ENCODE data around the gene CD48. TPM values are rescaled to one million over a fixed set of nuclear protein-coding genes. Genes with fewer than 3 reads are reported as not detected.

CD48 gene
- total and polyA plus RNA-seq, 2 of the 4 experiments (the other 2 are of a cell fraction) = not detected

DNA sequence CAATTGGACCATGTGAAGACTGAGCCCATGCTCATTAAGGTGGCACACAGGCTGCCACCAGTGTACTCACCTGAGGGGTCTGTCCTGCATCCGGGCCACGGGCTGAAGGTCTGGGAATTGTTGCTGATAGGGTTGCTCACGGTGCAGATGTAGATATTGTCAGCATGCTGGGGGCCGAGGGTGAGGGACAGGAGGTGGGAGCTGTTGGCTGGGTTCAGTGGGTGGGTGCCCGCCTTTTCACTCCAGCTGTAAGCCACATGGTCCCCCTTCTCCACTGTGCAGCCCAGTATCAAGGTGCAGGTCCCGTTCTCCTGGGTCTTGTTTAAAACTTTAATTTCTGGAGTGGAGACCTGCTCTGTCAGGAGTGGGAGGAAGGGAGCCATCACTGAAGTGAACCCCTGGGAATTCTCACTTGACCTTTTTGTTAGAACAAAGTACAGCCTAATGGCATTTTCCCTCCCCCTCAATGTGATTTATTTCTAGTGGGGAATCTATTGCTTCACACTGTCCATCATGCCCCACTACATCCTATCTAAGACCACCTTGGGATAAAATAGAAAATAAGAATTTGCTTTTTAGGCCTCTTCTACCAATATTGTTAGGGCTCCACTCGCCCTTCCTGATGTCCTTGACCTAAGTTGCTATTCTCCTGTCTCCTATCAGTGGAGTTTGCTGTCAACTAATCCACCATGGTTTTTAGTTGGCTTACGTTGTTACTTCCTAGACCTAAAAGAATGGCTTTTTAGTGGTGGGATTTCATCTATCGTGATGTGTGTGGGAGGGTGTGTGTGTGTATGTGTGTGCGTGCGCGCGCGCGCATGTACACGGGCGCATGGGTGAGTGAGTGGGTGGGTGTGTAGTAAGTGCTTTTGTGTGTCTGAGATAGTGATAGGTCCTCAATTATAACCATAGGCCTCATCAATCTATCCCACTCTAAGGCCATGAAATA, 76.8 kb downstream of the CD48 start (continued):
- TF ChIP-seq RAD21 (IDR thresholded peaks at IDR 0.05; ENCODE audit: low read length) = no peak

DNA sequence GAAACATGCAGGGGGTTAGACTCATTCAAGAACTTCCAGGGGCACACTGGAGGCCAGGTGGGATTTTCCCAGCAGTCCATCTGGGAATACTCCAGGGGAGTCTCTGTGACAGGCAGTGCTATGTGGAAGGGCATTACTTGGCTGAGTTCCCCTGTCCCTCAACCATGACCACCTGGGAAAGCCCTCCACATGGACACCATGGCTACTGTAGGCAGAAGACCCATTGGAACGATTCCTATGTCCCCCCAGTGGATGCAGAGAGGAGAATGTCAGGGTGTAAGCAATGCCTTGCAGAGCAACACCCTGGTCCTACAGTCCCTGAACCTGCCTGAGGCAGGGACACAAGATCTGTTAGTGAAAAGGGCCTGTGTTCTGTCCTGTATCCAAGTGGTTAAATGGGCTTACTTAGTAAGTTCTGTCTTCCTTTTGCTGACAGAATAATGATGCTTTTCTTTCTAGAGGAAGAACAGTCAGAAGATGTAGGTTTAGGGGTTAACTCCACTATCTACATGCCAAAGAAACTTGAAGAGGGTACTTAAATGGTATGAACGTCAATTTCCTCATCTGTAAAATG, 78.2 kb downstream of the CD48 start:
- H3K23ac ChIP-seq (ENCODE audit: low read depth, low read length) = no peak overlapping the region
- dilution Hi-C loops (cut with HindIII; ENCODE audit: low sequenced_read_pairs, unreplicated experiment) = no loop called here
- no peak overlapping the region for H2BK20ac ChIP-seq (ENCODE audit: low read depth, low read length)
- H4K20me1 ChIP-seq (ENCODE audit: insufficient read depth, low read length) = no peaks in the 10 kb centered on the region
- no peak overlapping the region for H3K14ac ChIP-seq (replicated peaks; ENCODE audit: low read depth, low read length)
- H3K27me3 ChIP-seq (ENCODE audit: control insufficient read depth, insufficient read depth, low read length) = no peaks in the 10 kb centered on the region
- BruUV-seq (replicated peaks) = no TSS peak
- in situ Hi-C loops (cut with MboI; ENCODE audit: low sequenced_read_pairs) = no loop called here
- no peak overlapping the region for H2AK5ac ChIP-seq (ENCODE audit: low read depth, low read length)
- H2BK5ac ChIP-seq (ENCODE audit: low read depth, low read length, poor library complexity, severe bottlenecking) = no peak overlapping the region
- no CpG with 5 or more reads among the region's 2 CpGs for WGBS, 2 experiments (ENCODE audit: extremely low coverage in 2 of 2, insufficient read length in 1 of 2)
- no peak overlapping the region for H3K56ac ChIP-seq (ENCODE audit: extremely low read depth, insufficient read depth, low read length)
- no peak overlapping the region for H3K18ac ChIP-seq (ENCODE audit: low read depth, low read length)
- ChIA-PET CTCF (no interaction called here), POLR2A (ENCODE audit: unreplicated experiment) (no interaction called here)
- no peaks in the 10 kb centered on the region for H3K36me3 ChIP-seq (ENCODE audit: control insufficient read depth, insufficient read depth, low read length)
- no peak overlapping the region for H4K5ac ChIP-seq (ENCODE audit: low read depth, low read length)
- no peak overlapping the region for H3K4me2 ChIP-seq (ENCODE audit: low read depth, low read length)
- H3K27ac ChIP-seq (ENCODE audit: insufficient read depth, low read length) = no peak overlapping the region
- no peak overlapping the region for H3K4ac ChIP-seq (ENCODE audit: low read depth, low read length)
- no peak overlapping the region for H3K4me3 ChIP-seq (ENCODE audit: insufficient read depth, low read depth, low read length)
- intact Hi-C loops (cut with micrococcal nuclease) = no loop called here
- no peak overlapping the region for H4K8ac ChIP-seq (ENCODE audit: low read depth in 2 of 2, low read length in 2 of 2)
- no peaks in the 10 kb centered on the region for H3K4me1 ChIP-seq (ENCODE audit: control insufficient read depth, insufficient read depth, low read length)
- H3K9me1 ChIP-seq (ENCODE audit: insufficient read depth, low read length) = no peaks in the 10 kb centered on the region
- TF ChIP-seq, protein P1, sequence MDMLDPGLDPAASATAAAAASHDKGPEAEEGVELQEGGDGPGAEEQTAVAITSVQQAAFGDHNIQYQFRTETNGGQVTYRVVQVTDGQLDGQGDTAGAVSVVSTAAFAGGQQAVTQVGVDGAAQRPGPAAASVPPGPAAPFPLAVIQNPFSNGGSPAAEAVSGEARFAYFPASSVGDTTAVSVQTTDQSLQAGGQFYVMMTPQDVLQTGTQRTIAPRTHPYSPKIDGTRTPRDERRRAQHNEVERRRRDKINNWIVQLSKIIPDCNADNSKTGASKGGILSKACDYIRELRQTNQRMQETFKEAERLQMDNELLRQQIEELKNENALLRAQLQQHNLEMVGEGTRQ (IDR thresholded peaks at IDR 0.05; ENCODE audit: low read depth, low read length) = no peak
- TF ChIP-seq, protein P2, sequence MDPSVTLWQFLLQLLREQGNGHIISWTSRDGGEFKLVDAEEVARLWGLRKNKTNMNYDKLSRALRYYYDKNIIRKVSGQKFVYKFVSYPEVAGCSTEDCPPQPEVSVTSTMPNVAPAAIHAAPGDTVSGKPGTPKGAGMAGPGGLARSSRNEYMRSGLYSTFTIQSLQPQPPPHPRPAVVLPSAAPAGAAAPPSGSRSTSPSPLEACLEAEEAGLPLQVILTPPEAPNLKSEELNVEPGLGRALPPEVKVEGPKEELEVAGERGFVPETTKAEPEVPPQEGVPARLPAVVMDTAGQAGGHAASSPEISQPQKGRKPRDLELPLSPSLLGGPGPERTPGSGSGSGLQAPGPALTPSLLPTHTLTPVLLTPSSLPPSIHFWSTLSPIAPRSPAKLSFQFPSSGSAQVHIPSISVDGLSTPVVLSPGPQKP (IDR thresholded peaks at IDR 0.05; ENCODE audit: borderline replicate concordance, low read depth, low read length) = no peak
- TF ChIP-seq NFE2L2 (IDR thresholded peaks at IDR 0.05; ENCODE audit: low read depth, low read length) (no peak), MAZ (IDR thresholded peaks at IDR 0.05; ENCODE audit: borderline replicate concordance, low read depth, low read length) (no peak), SMC3 (IDR thresholded peaks at IDR 0.05; ENCODE audit: low read depth, low read length) (no peak), CEBPB (IDR thresholded peaks at IDR 0.05; ENCODE audit: low read depth, low read length) (no peak), RCOR1 (IDR thresholded peaks at IDR 0.05; ENCODE audit: insufficient replicate concordance, low read length) (no peak), FOS (IDR thresholded peaks at IDR 0.05; ENCODE audit: low read depth, low read length) (no peak), MAFK (IDR thresholded peaks at IDR 0.05; ENCODE audit: low read depth, low read length) (no peak), CHD1 (IDR thresholded peaks at IDR 0.05; ENCODE audit: low read depth, low read length) (no peak), MXI1 (IDR thresholded peaks at IDR 0.05; ENCODE audit: borderline replicate concordance, low read depth, low read length) (no peak)
- no peaks in the 10 kb centered on the region for H3K79me1 ChIP-seq (ENCODE audit: low read depth in 1 of 2, low read length in 2 of 2)
- no peak overlapping the region for H4K91ac ChIP-seq (ENCODE audit: insufficient read depth, low read depth, low read length)
- H3K9ac ChIP-seq (ENCODE audit: low read depth, low read length) = no peak overlapping the region
- no peak overlapping the region for H2AK9ac ChIP-seq (replicated peaks; ENCODE audit: low read depth, low read length, poor library complexity)
- DNase-seq (no peak), ATAC-seq (ENCODE audit: low read depth) (no peak)
- no peak overlapping the region for H2AFZ ChIP-seq (replicated peaks; ENCODE audit: low read length, poor library complexity)
- no peaks in the 10 kb centered on the region for H3K9me3 ChIP-seq (ENCODE audit: control insufficient read depth, insufficient read depth, low read length)
- no peak overlapping the region for H2BK120ac ChIP-seq (ENCODE audit: low read depth, low read length)
- H2BK15ac ChIP-seq (ENCODE audit: low read depth, low read length) = no peak overlapping the region
